Measurements from ENCODE around the gene PABPN1. TPM values are rescaled to one million over a fixed set of nuclear protein-coding genes. Genes with fewer than 3 reads are reported as not detected.
A peak's percentile ranks its signal among the peaks of the same experiment; 100 is the strongest.

The PABPN1 gene
- total and polyA plus RNA-seq, 2 of the 13 experiments (the other 11 are each of a cell fraction or from before 2014, with no cell fraction given): 233 to 524 TPM

DNA sequence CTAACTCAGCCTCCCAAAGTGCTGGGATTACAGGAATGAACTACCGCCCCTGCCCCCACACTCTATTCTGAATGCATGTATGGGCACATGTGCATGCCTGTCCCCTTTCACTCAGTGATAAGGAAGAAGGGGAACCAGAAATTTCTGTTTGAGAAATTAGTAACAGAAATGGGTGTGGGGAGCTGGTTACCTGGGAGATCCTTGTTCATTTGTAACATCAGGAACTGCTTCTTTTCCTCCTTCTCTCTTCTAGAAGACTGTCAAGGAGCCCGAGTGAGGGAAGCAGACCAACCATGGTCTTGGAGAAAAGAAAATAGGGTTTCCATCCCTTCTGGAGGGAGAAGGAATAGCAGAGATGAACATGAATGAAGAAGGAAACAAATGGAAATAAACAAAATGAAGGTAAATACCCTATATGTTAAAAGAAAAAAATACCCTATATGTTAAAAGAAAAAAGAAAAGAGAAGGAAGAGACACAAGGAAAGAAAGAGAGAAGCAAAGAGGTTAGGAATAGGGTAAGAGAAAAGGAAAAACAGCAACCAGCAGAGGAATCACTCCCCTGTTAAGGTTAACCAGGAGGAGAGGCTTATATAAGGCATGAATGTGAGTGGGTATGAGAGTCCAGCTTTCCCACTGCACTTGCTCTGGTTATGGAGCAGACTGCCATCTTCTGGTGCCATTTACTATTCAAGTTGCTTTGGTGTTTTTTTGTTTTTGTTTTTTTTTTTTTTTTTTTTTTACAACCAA lies 21.9 kb upstream of the PABPN1 start:
- Histone ChIP-seq H3K27ac (ENCODE audit: extremely low read length, insufficient read depth, low read length) (peak overlapping the region; percentile 12), H3K9ac (ENCODE audit: insufficient read depth, low read depth, low read length) (no peak overlapping the region), H3K4me3 (replicated peaks in 1 of 3; ENCODE audit: insufficient read depth in 1 of 3, low read depth in 2 of 3, low read length in 3 of 3) (no peak overlapping the region), H4K20me1 (ENCODE audit: insufficient read depth, low read length) (no peaks in the 10 kb centered on the region), H3K4me2 (ENCODE audit: low read depth, low read length) (peak overlapping the region; percentile 99; the same call in 1 of the 2 replicates), H2AFZ (ENCODE audit: low read length) (no peak overlapping the region), H3K27me3 (ENCODE audit: control insufficient read depth in 1 of 2, insufficient read depth in 2 of 2, low read length in 2 of 2) (no peaks in the 10 kb centered on the region; a peak in 1 of 5 replicates), H3K79me2 (ENCODE audit: insufficient read depth, low read length) (peaks cover 4% of the 10 kb centered on the region), H3K9me3 (ENCODE audit: low read length) (no peaks in the 10 kb centered on the region), H3K4me1 (ENCODE audit: insufficient read depth, low read length) (peaks cover 50% of the 10 kb centered on the region), H3K36me3 (replicated peaks in 1 of 2; ENCODE audit: control insufficient read depth in 1 of 2, insufficient read depth in 2 of 2, low read length in 2 of 2) (peaks cover 3% of the 10 kb centered on the region in 2 experiments; a peak in 1 of 5 replicates)
- in situ Hi-C loops (cut with HindIII; ENCODE audit: extremely low pct_ligation_motif_present, low pct_unique_long_range_greater_than_20kb): loop anchor here (5.0 kb wide), 1 partner anchor 37 kb away; no protein-coding TSS in a partner anchor
- BruUV-seq (replicated peaks): no TSS peak
- 95% methylated on average over 2 of the region's 2 CpGs for WGBS (ENCODE audit: low lambda C conversion rate)
- ATAC-seq (no peak), FAIRE-seq (peak; percentile 68), DNase-seq (ENCODE audit: low spot score) (peak; percentile 87)
- intact Hi-C loops (cut with micrococcal nuclease; ENCODE audit: unreplicated experiment): loop anchor here (1.0 to 5.0 kb wide), 2 partner anchors 34 to 177 kb away; no protein-coding TSS in a partner anchor
- CTCF ChIA-PET (ENCODE audit: low intra/inter-chr PET ratio, low total read pairs): interaction anchor here (1.0 to 2.4 kb wide), 4 partner anchors 21 to 178 kb away, joined by 3 to 17 read pairs (median 8); no protein-coding TSS in a partner anchor
- POLR2A ChIA-PET: interaction anchor here (0.6 to 18.7 kb wide), 5 partner anchors 14 to 230 kb away, joined by 3 to 1053 read pairs (median 3); partner anchors contain the start of genes HOMEZ and PABPN1
- peak; percentile 55 for TF ChIP-seq SAP130 (CRISPR knock-in tag; IDR thresholded peaks at IDR 0.05; ENCODE audit: low read depth)
- no peak for TF ChIP-seq MAFF (IDR thresholded peaks at IDR 0.05; ENCODE audit: low read depth, low read length)
- no peak for TF ChIP-seq ZNF577 (CRISPR knock-in tag; IDR thresholded peaks at IDR 0.05; ENCODE audit: borderline replicate concordance, low read depth)
- TF ChIP-seq ZNF773 (CRISPR knock-in tag; IDR thresholded peaks at IDR 0.05; ENCODE audit: borderline replicate concordance): no peak
- TF ChIP-seq PAF1 (CRISPR knock-in tag; IDR thresholded peaks at IDR 0.05): no peak
- TF ChIP-seq ZNF12 (CRISPR knock-in tag; IDR thresholded peaks at IDR 0.05): peak; percentile 90
- TF ChIP-seq, protein P1, sequence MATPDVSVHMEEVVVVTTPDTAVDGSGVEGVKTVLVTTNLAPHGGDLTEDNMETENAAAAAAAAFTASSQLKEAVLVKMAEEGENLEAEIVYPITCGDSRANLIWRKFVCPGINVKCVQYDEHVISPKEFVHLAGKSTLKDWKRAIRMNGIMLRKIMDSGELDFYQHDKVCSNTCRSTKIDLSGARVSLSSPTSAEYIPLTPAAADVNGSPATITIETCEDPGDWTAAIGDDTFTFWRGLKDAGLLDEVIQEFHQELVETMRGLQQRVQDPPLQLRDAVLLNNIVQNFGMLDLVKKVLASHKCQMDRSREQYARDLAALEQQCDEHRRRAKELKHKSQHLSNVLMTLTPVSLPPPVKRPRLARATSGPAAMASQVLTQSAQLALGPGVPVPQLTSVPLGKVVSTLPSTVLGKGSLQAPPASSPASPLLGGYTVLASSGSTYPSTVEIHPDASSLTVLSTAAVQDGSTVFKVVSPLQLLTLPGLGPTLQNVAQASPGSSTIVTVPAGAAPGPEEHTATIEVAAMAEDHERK (CRISPR knock-in tag; IDR thresholded peaks at IDR 0.05; ENCODE audit: low read depth): no peak
- no peak for TF ChIP-seq CCAR2 (optimal IDR thresholded peaks at IDR 0.05; ENCODE audit: low read depth, low read length)
- TF ChIP-seq MED13 (CRISPR knock-in tag; IDR thresholded peaks at IDR 0.05): no peak
- no peak for TF ChIP-seq NFYB (CRISPR knock-in tag; IDR thresholded peaks at IDR 0.05)
- TF ChIP-seq, protein P2, sequence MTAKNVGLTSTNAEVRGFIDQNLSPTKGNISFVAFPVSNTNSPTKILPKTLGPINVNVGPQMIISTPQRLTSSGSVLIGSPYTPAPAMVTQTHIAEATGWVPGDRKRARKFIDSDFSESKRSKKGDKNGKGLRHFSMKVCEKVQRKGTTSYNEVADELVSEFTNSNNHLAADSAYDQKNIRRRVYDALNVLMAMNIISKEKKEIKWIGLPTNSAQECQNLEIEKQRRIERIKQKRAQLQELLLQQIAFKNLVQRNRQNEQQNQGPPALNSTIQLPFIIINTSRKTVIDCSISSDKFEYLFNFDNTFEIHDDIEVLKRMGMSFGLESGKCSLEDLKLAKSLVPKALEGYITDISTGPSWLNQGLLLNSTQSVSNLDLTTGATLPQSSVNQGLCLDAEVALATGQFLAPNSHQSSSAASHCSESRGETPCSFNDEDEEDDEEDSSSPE (CRISPR knock-in tag; IDR thresholded peaks at IDR 0.05): no peak
- TF ChIP-seq, protein P3, sequence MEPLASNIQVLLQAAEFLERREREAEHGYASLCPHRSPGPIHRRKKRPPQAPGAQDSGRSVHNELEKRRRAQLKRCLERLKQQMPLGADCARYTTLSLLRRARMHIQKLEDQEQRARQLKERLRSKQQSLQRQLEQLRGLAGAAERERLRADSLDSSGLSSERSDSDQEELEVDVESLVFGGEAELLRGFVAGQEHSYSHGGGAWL (CRISPR knock-in tag; IDR thresholded peaks at IDR 0.05): no peak
- no peak for TF ChIP-seq ZNF337 (CRISPR knock-in tag; IDR thresholded peaks at IDR 0.05; ENCODE audit: borderline replicate concordance, low read depth)
- TF ChIP-seq STAG1 (CRISPR knock-in tag; IDR thresholded peaks at IDR 0.05): peak; percentile 61
- TF ChIP-seq, protein P4, sequence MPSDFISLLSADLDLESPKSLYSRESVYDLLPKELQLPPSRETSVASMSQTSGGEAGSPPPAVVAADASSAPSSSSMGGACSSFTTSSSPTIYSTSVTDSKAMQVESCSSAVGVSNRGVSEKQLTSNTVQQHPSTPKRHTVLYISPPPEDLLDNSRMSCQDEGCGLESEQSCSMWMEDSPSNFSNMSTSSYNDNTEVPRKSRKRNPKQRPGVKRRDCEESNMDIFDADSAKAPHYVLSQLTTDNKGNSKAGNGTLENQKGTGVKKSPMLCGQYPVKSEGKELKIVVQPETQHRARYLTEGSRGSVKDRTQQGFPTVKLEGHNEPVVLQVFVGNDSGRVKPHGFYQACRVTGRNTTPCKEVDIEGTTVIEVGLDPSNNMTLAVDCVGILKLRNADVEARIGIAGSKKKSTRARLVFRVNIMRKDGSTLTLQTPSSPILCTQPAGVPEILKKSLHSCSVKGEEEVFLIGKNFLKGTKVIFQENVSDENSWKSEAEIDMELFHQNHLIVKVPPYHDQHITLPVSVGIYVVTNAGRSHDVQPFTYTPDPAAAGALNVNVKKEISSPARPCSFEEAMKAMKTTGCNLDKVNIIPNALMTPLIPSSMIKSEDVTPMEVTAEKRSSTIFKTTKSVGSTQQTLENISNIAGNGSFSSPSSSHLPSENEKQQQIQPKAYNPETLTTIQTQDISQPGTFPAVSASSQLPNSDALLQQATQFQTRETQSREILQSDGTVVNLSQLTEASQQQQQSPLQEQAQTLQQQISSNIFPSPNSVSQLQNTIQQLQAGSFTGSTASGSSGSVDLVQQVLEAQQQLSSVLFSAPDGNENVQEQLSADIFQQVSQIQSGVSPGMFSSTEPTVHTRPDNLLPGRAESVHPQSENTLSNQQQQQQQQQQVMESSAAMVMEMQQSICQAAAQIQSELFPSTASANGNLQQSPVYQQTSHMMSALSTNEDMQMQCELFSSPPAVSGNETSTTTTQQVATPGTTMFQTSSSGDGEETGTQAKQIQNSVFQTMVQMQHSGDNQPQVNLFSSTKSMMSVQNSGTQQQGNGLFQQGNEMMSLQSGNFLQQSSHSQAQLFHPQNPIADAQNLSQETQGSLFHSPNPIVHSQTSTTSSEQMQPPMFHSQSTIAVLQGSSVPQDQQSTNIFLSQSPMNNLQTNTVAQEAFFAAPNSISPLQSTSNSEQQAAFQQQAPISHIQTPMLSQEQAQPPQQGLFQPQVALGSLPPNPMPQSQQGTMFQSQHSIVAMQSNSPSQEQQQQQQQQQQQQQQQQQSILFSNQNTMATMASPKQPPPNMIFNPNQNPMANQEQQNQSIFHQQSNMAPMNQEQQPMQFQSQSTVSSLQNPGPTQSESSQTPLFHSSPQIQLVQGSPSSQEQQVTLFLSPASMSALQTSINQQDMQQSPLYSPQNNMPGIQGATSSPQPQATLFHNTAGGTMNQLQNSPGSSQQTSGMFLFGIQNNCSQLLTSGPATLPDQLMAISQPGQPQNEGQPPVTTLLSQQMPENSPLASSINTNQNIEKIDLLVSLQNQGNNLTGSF (CRISPR knock-in tag; IDR thresholded peaks at IDR 0.05): no peak
- no peak for TF ChIP-seq MED8 (CRISPR knock-in tag; IDR thresholded peaks at IDR 0.05; ENCODE audit: insufficient replicate concordance)
